HEK293 (cell line): ENCODE data around the gene SLC9A2.

Source experiments
- CTCF ChIA-PET: fragments of 350-600 bp; formaldehyde crosslinking; extraction: SDS; loops from one replicate; lab custom pipeline; 2021; ENCODE audit warnings: antibody characterized with exemption; lab: Yijun Ruan, JAX
- POLR2A ChIA-PET: fragments of 300-600 bp; formaldehyde crosslinking; extraction: SDS; loops from one replicate; lab custom pipeline; 2020; ENCODE audit warnings: antibody characterized with exemption, inconsistent platforms; lab: Yijun Ruan, JAX
- H3K27ac ChIP-seq: fragments of 200-500 bp; sonication (Bioruptor generic); 2 replicates; pipeline ENCODE4 v1.5.1; 2014; ENCODE audit warnings: low read depth, low read length, control low read depth, inconsistent platforms; ENCODE audit errors: extremely low read depth
- H3K36me3 ChIP-seq, 2 experiments: fragments of 200-500 bp in 1 of 2; sonication (Bioruptor generic) in 1 of 2; 1 replicate in 1 of 2; 2 replicates in 1 of 2; pipeline ENCODE4 v1.5.1; 2014 to 2017; ENCODE audit warnings: inconsistent platforms in 2 of 2, low read length in 2 of 2; ENCODE audit not compliant: control insufficient read depth in 2 of 2, insufficient read depth in 1 of 2
- H3K4me1 ChIP-seq: fragments of 200-500 bp; sonication (Bioruptor generic); 2 replicates; pipeline ENCODE4 v1.5.1; 2014; ENCODE audit warnings: mild to moderate bottlenecking, low read length, inconsistent platforms; ENCODE audit not compliant: control insufficient read depth, insufficient read depth
- H3K4me3 ChIP-seq: 2 replicates; pipeline ENCODE4 v1.5.1; 2011; ENCODE audit warnings: low read depth, mild to moderate bottlenecking, control low read depth, low read length, moderate library complexity
- H3K9me3 ChIP-seq: fragments of 200-500 bp; sonication (Bioruptor generic); 2 replicates; pipeline ENCODE4 v1.5.1; 2014; ENCODE audit warnings: low read depth, low read length, inconsistent platforms; ENCODE audit not compliant: control insufficient read depth, insufficient read depth
- EGR2 ChIP-seq: fragments of 450-650 bp; formaldehyde crosslinking; IDR thresholded peaks from 2 replicates; pipeline ENCODE4 v1.5.1; 2016; ENCODE audit warnings: low read depth, missing biosample characterization, missing genetic modification characterization
- GLI4 ChIP-seq: fragments of 450-650 bp; formaldehyde crosslinking; IDR thresholded peaks from 2 replicates; pipeline ENCODE4 v1.5.1; 2016; ENCODE audit warnings: missing biosample characterization, missing genetic modification characterization
- GLIS2 ChIP-seq: fragments of 450-650 bp; formaldehyde crosslinking; IDR thresholded peaks from 2 replicates; pipeline ENCODE4 v1.5.1; 2016; ENCODE audit warnings: missing biosample characterization, missing genetic modification characterization
- IKZF3 ChIP-seq: fragments of 450-650 bp; IDR thresholded peaks from 2 replicates; pipeline ENCODE4 v1.5.0; 2018; ENCODE audit warnings: missing biosample characterization, mild to moderate bottlenecking, missing genetic modification characterization, moderate library complexity
- KLF9 ChIP-seq: fragments of 450-650 bp; formaldehyde crosslinking; IDR thresholded peaks from 2 replicates; pipeline ENCODE4 v1.5.1; 2016; ENCODE audit warnings: missing biosample characterization, missing genetic modification characterization, low read depth
- MEIS1 ChIP-seq: sonication (generic); formaldehyde crosslinking; IDR thresholded peaks from 2 replicates; pipeline ENCODE4 v1.8.1; 2022; ENCODE audit warnings: missing genetic modification reagents, mild to moderate bottlenecking, borderline replicate concordance
- OVOL3 ChIP-seq: fragments of 450-650 bp; formaldehyde crosslinking; IDR thresholded peaks from 2 replicates; pipeline ENCODE4 v1.5.1; 2016; ENCODE audit warnings: missing biosample characterization, missing genetic modification characterization
- PRDM10 ChIP-seq: fragments of 450-650 bp; formaldehyde crosslinking; IDR thresholded peaks from 2 replicates; pipeline ENCODE4 v1.5.1; 2016; ENCODE audit warnings: missing biosample characterization, missing genetic modification characterization
- ZBTB48 ChIP-seq: fragments of 450-650 bp; formaldehyde crosslinking; IDR thresholded peaks from 2 replicates; pipeline ENCODE4 v1.5.1; 2016; ENCODE audit warnings: missing biosample characterization, missing genetic modification characterization
- ZNF114 ChIP-seq: fragments of 450-650 bp; formaldehyde crosslinking; IDR thresholded peaks from 2 replicates; pipeline ENCODE4 v1.5.0; 2017; ENCODE audit warnings: missing biosample characterization, missing genetic modification characterization
- ZNF140 ChIP-seq: fragments of 450-650 bp; formaldehyde crosslinking; IDR thresholded peaks from 2 replicates; pipeline ENCODE4 v1.5.1; 2016; ENCODE audit warnings: missing biosample characterization, missing genetic modification characterization
- ZNF146 ChIP-seq: fragments of 450-650 bp; formaldehyde crosslinking; IDR thresholded peaks from 2 replicates; pipeline ENCODE4 v1.5.1; 2016; ENCODE audit warnings: missing biosample characterization, missing genetic modification characterization
- ZNF16 ChIP-seq: fragments of 450-650 bp; formaldehyde crosslinking; IDR thresholded peaks from 2 replicates; pipeline ENCODE4 v1.5.1; 2016; ENCODE audit warnings: low read depth, missing biosample characterization, missing genetic modification characterization
- ZNF24 ChIP-seq: fragments of 450-650 bp; formaldehyde crosslinking; IDR thresholded peaks from 2 replicates; pipeline ENCODE4 v1.5.1; 2016; ENCODE audit warnings: missing biosample characterization, missing genetic modification characterization
- ZNF266 ChIP-seq: fragments of 450-650 bp; formaldehyde crosslinking; IDR thresholded peaks from 2 replicates; pipeline ENCODE4 v1.5.1; 2016; ENCODE audit warnings: missing biosample characterization, missing genetic modification characterization, low read depth
- ZNF335 ChIP-seq: fragments of 450-650 bp; formaldehyde crosslinking; conservative IDR thresholded peaks from 2 replicates; pipeline ENCODE4 v1.5.1; 2016; ENCODE audit warnings: missing biosample characterization, missing genetic modification characterization
- ZNF398 ChIP-seq: fragments of 450-650 bp; formaldehyde crosslinking; IDR thresholded peaks from 2 replicates; pipeline ENCODE4 v1.5.1; 2017; ENCODE audit warnings: missing biosample characterization, missing genetic modification characterization
- ZNF423 ChIP-seq: fragments of 450-650 bp; formaldehyde crosslinking; IDR thresholded peaks from 2 replicates; pipeline ENCODE4 v1.5.1; 2016; ENCODE audit warnings: missing biosample characterization, missing genetic modification characterization
- ZNF510 ChIP-seq: fragments of 450-650 bp; formaldehyde crosslinking; IDR thresholded peaks from 2 replicates; pipeline ENCODE4 v1.5.1; 2018; ENCODE audit warnings: mild to moderate bottlenecking, missing genetic modification characterization, missing biosample characterization; ENCODE audit not compliant: insufficient replicate concordance
- ZNF624 ChIP-seq: fragments of 450-650 bp; formaldehyde crosslinking; IDR thresholded peaks from 2 replicates; pipeline ENCODE4 v1.5.1; 2017; ENCODE audit warnings: missing biosample characterization, missing genetic modification characterization
- ZNF654 ChIP-seq: fragments of 450-650 bp; formaldehyde crosslinking; IDR thresholded peaks from 2 replicates; pipeline ENCODE4 v1.5.1; 2016; ENCODE audit warnings: low read depth, missing biosample characterization, missing genetic modification characterization
- ZNF747 ChIP-seq: fragments of 450-650 bp; formaldehyde crosslinking; IDR thresholded peaks from 2 replicates; pipeline ENCODE4 v1.5.1; 2016; ENCODE audit warnings: missing biosample characterization, missing genetic modification characterization
- ZNF776 ChIP-seq: fragments of 450-650 bp; formaldehyde crosslinking; IDR thresholded peaks from 2 replicates; pipeline ENCODE4 v1.5.0; 2017; ENCODE audit warnings: missing biosample characterization, missing genetic modification characterization, borderline replicate concordance
- ZSCAN16 ChIP-seq: fragments of 450-650 bp; formaldehyde crosslinking; IDR thresholded peaks from 2 replicates; pipeline ENCODE4 v1.5.1; 2016; ENCODE audit warnings: missing biosample characterization, missing genetic modification characterization
- TF ChIP-seq, protein P1 (sequence below): fragments of 450-650 bp; formaldehyde crosslinking; IDR thresholded peaks from 2 replicates; pipeline ENCODE4 v1.5.1; 2016; ENCODE audit warnings: missing biosample characterization, missing genetic modification characterization
- TF ChIP-seq, protein P2 (sequence below): fragments of 450-650 bp; formaldehyde crosslinking; IDR thresholded peaks from 2 replicates; pipeline ENCODE4 v1.5.1; 2017; ENCODE audit warnings: missing biosample characterization, missing genetic modification characterization

SLC9A2 gene

DNA sequence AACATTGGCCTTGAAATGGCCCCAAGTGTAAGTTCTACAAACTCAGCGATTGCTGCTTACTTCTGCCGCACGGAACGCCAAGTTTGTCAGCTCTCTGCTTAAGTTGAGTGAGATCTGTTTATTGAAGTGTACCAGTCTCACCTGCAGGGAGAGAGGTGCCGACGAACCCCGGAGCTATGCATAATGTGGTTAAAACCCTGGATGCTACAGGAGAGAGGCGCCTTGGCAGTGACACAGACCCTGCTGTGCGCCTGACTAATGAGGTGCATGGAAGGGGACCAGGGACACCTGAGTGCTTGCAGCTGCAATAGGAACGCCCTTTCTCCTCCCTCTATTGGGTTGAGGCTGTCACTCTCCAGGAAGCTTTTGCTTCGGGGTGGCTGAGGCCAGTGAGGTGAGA lies 979 bp downstream of the SLC9A2 start:
- CTCF ChIA-PET, result interaction anchor here (0.6 to 1.0 kb wide), 2 partner anchors 83 to 147 kb away, joined by 4 read pairs; partner anchors contain the start of gene SLC9A4
- no peak overlapping the region for H3K27ac ChIP-seq

GRCh38 chr2:102621630-102622029 lies 2.3 kb downstream of the SLC9A2 start:
- POLR2A ChIA-PET, result no interaction called here
- TF ChIP-seq ZNF24 (tag by site-specific recombination), result no peak
- H3K9me3 ChIP-seq, result no peaks in the 10 kb centered on the region

More for the DNA sequence above, 979 bp downstream of the SLC9A2 start:
- H3K9me3 ChIP-seq, result no peaks in the 10 kb centered on the region
- H3K4me1 ChIP-seq, result no peaks in the 10 kb centered on the region
- TF ChIP-seq ZNF624 (tag by site-specific recombination), result no peak
- no peak for TF ChIP-seq PRDM10
- no peak for TF ChIP-seq ZNF747 (tag by site-specific recombination)
- no peak for TF ChIP-seq ZNF266 (tag by site-specific recombination)
- no peak for TF ChIP-seq ZNF335 (tag by site-specific recombination)
- no peak for TF ChIP-seq ZNF776 (tag by site-specific recombination)
- no peak for TF ChIP-seq ZNF146 (tag by site-specific recombination)
- no peak for TF ChIP-seq ZNF140 (tag by site-specific recombination)
- TF ChIP-seq GLIS2 (tag by site-specific recombination), result no peak
- TF ChIP-seq ZNF114, result no peak
- TF ChIP-seq, protein P1, sequence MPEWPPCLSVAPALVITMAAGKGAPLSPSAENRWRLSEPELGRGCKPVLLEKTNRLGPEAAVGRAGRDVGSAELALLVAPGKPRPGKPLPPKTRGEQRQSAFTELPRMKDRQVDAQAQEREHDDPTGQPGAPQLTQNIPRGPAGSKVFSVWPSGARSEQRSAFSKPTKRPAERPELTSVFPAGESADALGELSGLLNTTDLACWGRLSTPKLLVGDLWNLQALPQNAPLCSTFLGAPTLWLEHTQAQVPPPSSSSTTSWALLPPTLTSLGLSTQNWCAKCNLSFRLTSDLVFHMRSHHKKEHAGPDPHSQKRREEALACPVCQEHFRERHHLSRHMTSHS (tag by site-specific recombination), result no peak
- no peak for TF ChIP-seq EGR2 (tag by site-specific recombination)
- TF ChIP-seq KLF9 (tag by site-specific recombination), result no peak
- TF ChIP-seq GLI4, result no peak
- POLR2A ChIA-PET, result no interaction called here
- H3K36me3 ChIP-seq, result no peaks in the 10 kb centered on the region
- no peak overlapping the region for H3K4me3 ChIP-seq

GRCh38 chr2:102622646-102623045 lies 3.3 kb downstream of the SLC9A2 start:
- CTCF ChIA-PET, result no interaction called here

More at GRCh38 chr2:102621630-102622029, 2.3 kb downstream of the SLC9A2 start:
- CTCF ChIA-PET, result interaction anchor here (0.6 kb wide), 1 partner anchor 148 kb away, joined by 3 read pairs; the partner anchor contains the start of gene SLC9A4
- no peak overlapping the region for H3K4me3 ChIP-seq
- no peaks in the 10 kb centered on the region for H3K36me3 ChIP-seq
- no peak overlapping the region for H3K27ac ChIP-seq
- H3K4me1 ChIP-seq, result no peaks in the 10 kb centered on the region

More at GRCh38 chr2:102622646-102623045, 3.3 kb downstream of the SLC9A2 start:
- TF ChIP-seq ZNF16 (tag by site-specific recombination) (no peak), OVOL3 (tag by site-specific recombination) (no peak), ZNF747 (tag by site-specific recombination) (no peak), ZNF398 (tag by site-specific recombination) (no peak), ZNF654 (no peak), MEIS1 (CRISPR knock-in tag) (no peak), ZBTB48 (tag by site-specific recombination) (no peak), IKZF3 (tag by site-specific recombination) (no peak), ZNF423 (no peak), ZNF510 (tag by site-specific recombination) (no peak), ZSCAN16 (tag by site-specific recombination) (no peak)
- TF ChIP-seq, protein P2, sequence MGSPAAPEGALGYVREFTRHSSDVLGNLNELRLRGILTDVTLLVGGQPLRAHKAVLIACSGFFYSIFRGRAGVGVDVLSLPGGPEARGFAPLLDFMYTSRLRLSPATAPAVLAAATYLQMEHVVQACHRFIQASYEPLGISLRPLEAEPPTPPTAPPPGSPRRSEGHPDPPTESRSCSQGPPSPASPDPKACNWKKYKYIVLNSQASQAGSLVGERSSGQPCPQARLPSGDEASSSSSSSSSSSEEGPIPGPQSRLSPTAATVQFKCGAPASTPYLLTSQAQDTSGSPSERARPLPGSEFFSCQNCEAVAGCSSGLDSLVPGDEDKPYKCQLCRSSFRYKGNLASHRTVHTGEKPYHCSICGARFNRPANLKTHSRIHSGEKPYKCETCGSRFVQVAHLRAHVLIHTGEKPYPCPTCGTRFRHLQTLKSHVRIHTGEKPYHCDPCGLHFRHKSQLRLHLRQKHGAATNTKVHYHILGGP (tag by site-specific recombination), result no peak
- H3K27ac ChIP-seq, result no peak overlapping the region
- no peak overlapping the region for H3K4me3 ChIP-seq
- H3K4me1 ChIP-seq, result no peaks in the 10 kb centered on the region
- no peaks in the 10 kb centered on the region for H3K9me3 ChIP-seq
- POLR2A ChIA-PET, result no interaction called here
- no peaks in the 10 kb centered on the region for H3K36me3 ChIP-seq
